ENCODE results near the gene LPIN1. TPM values are rescaled to one million over a fixed set of nuclear protein-coding genes. Genes with fewer than 3 reads are reported as not detected.
"Not testable (repeated sequence)": the region's sequence is repeated elsewhere in the genome, so short reads cannot be mapped to it uniquely, and the experiment has no call there.

Gene LPIN1
- total RNA-seq, 1 experiment from 2014 or later = 4.4 TPM

DNA sequence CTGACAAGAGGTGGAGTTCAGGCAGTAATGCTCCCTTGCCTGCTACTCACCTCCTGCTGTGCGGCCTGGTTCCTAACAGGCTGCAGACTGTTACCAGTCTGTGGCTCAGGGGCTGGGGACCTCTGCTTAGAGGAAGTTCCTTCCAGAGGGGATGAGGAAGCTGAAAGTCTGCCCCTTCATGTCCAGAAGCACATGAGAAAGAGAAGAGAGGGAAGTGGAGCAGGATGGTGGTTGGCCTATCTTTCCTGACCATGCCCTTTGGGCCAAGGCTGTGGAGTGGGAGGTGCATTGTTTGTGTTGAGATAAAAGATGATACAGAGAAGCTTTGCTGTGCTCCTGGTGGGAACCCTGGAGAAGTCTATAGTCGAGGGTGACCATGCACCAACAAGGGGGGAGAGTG is 112.5 kb downstream of the LPIN1 start:
- no peak overlapping the region; a peak in 1 of 7 replicates for H3K27ac Mint-ChIP-seq
- no CpG with 5 or more reads among the region's 2 CpGs for WGBS (ENCODE audit: extremely low coverage, insufficient read length, low lambda C conversion rate)
- H3K27me3 Mint-ChIP-seq (ENCODE audit: low read depth) = peaks cover 8% of the 10 kb centered on the region

GRCh38 chr2:11859975-11860374 is 113.5 kb downstream of the LPIN1 start:
- not testable (repeated sequence) for H3K4me2 ChIP-seq (ENCODE audit: insufficient read depth, insufficient read length, low read length); H3K27ac ChIP-seq (ENCODE audit: insufficient read length, low read depth, low read length); H2BK120ac ChIP-seq (ENCODE audit: low read depth, low read length, poor library complexity, severe bottlenecking); H3T11ph ChIP-seq (ENCODE audit: low read length); H4K91ac ChIP-seq (ENCODE audit: insufficient read length, low read depth, low read length); H2BK12ac ChIP-seq (ENCODE audit: insufficient read length, low read depth, low read length); H3K18ac ChIP-seq (ENCODE audit: insufficient read length, low read depth, low read length); H3K14ac ChIP-seq (ENCODE audit: insufficient read depth, low read length); H3K27me3 Mint-ChIP-seq (ENCODE audit: low read depth); H4K8ac ChIP-seq (replicated peaks; ENCODE audit: insufficient read length, low read depth, low read length); H3K27me3 ChIP-seq (ENCODE audit: insufficient read depth, low read length); H2BK15ac ChIP-seq (ENCODE audit: low read depth, low read length); H2AFZ ChIP-seq (ENCODE audit: low read length); H3K23me2 ChIP-seq (ENCODE audit: insufficient read length, low read depth, low read length, poor library complexity, severe bottlenecking); H3K79me1 ChIP-seq (ENCODE audit: insufficient read depth, low read depth, low read length, poor library complexity, severe bottlenecking); H3K79me2 ChIP-seq (ENCODE audit: insufficient read depth, low read length); H3K56ac ChIP-seq (ENCODE audit: insufficient read length, low read depth, low read length); H3K23ac ChIP-seq (ENCODE audit: insufficient read length, low read depth, low read length); H3K27ac Mint-ChIP-seq; H2BK20ac ChIP-seq (ENCODE audit: low read depth, low read length, poor library complexity, severe bottlenecking); H4K20me1 ChIP-seq (ENCODE audit: control insufficient read depth, insufficient read depth, insufficient read length); DNase-seq; H2AK5ac ChIP-seq (ENCODE audit: insufficient read length, low read length); H3K4me1 ChIP-seq (ENCODE audit: insufficient read depth, low read length); H2BK5ac ChIP-seq (ENCODE audit: insufficient read length, low read length); H3K9ac ChIP-seq (ENCODE audit: extremely low read depth, insufficient read length, low read length); H3K4ac ChIP-seq (ENCODE audit: low read depth, low read length); H3K4me3 Mint-ChIP-seq; H4K5ac ChIP-seq (ENCODE audit: insufficient read length, low read depth, low read length)
- Mint-ChIP-seq H3K4me1 (peaks cover 10 to 13% of the 10 kb centered on the region in 2 experiments), H3K36me3 (ENCODE audit: insufficient read depth in 1 of 3, low read depth in 3 of 3) (peaks cover 24 to 37% (median 30%) of the 10 kb centered on the region in 3 experiments), H3K9me3 (peaks cover 38 to 52% of the 10 kb centered on the region in 2 experiments)
- peaks cover 26% of the 10 kb centered on the region for H3K9me3 ChIP-seq (ENCODE audit: control insufficient read depth, low read depth, low read length)
- no CpG with 5 or more reads among the region's 3 CpGs for WGBS (ENCODE audit: extremely low coverage, insufficient read length, low lambda C conversion rate)

More for the DNA sequence above, 112.5 kb downstream of the LPIN1 start:
- no peak overlapping the region for H3K9ac ChIP-seq (ENCODE audit: extremely low read depth, insufficient read length, low read length)
- H2AFZ ChIP-seq (ENCODE audit: low read length) = no peak overlapping the region
- Mint-ChIP-seq H3K36me3 (ENCODE audit: insufficient read depth in 1 of 3, low read depth in 3 of 3) (peaks cover 24 to 37% (median 30%) of the 10 kb centered on the region in 3 experiments), H3K4me3 (no peak overlapping the region), H3K9me3 (peaks cover 38 to 52% of the 10 kb centered on the region in 2 experiments), H3K4me1 (peaks cover 6% of the 10 kb centered on the region in 2 experiments)
- H2BK120ac ChIP-seq (ENCODE audit: low read depth, low read length, poor library complexity, severe bottlenecking) = no peak overlapping the region
- H3K14ac ChIP-seq (ENCODE audit: insufficient read depth, low read length) = no peak overlapping the region
- H3K4me2 ChIP-seq (ENCODE audit: insufficient read depth, insufficient read length, low read length) = no peak overlapping the region
- no peak for DNase-seq
- no peak overlapping the region for H3T11ph ChIP-seq (ENCODE audit: low read length)
- no peak overlapping the region for H3K27ac ChIP-seq (ENCODE audit: insufficient read length, low read depth, low read length)
- H3K23ac ChIP-seq (ENCODE audit: insufficient read length, low read depth, low read length) = no peak overlapping the region
- peaks cover 26% of the 10 kb centered on the region for H3K9me3 ChIP-seq (ENCODE audit: control insufficient read depth, low read depth, low read length)
- no peak overlapping the region for H3K56ac ChIP-seq (ENCODE audit: insufficient read length, low read depth, low read length)
- H3K79me1 ChIP-seq (ENCODE audit: insufficient read depth, low read depth, low read length, poor library complexity, severe bottlenecking) = no peaks in the 10 kb centered on the region
- no peak overlapping the region for H4K8ac ChIP-seq (replicated peaks; ENCODE audit: insufficient read length, low read depth, low read length)
- no peaks in the 10 kb centered on the region for H3K4me1 ChIP-seq (ENCODE audit: insufficient read depth, low read length)
- no peak overlapping the region for H2BK5ac ChIP-seq (ENCODE audit: insufficient read length, low read length)
- H3K27me3 ChIP-seq (ENCODE audit: insufficient read depth, low read length) = no peaks in the 10 kb centered on the region
- no peak overlapping the region for H3K18ac ChIP-seq (ENCODE audit: insufficient read length, low read depth, low read length)
- H3K23me2 ChIP-seq (ENCODE audit: insufficient read length, low read depth, low read length, poor library complexity, severe bottlenecking) = no peaks in the 10 kb centered on the region
- H3K4ac ChIP-seq (ENCODE audit: low read depth, low read length) = no peak overlapping the region
- H4K91ac ChIP-seq (ENCODE audit: insufficient read length, low read depth, low read length) = no peak overlapping the region
- no peak overlapping the region for H2BK15ac ChIP-seq (ENCODE audit: low read depth, low read length)
- H2BK20ac ChIP-seq (ENCODE audit: low read depth, low read length, poor library complexity, severe bottlenecking) = no peak overlapping the region
- no peaks in the 10 kb centered on the region for H3K79me2 ChIP-seq (ENCODE audit: insufficient read depth, low read length)
- no peak overlapping the region for H4K5ac ChIP-seq (ENCODE audit: insufficient read length, low read depth, low read length)
- H2BK12ac ChIP-seq (ENCODE audit: insufficient read length, low read depth, low read length) = no peak overlapping the region
- H2AK5ac ChIP-seq (ENCODE audit: insufficient read length, low read length) = no peak overlapping the region
- TF ChIP-seq CTCF (conservative IDR thresholded peaks at IDR 0.05) = no peak
- H4K20me1 ChIP-seq (ENCODE audit: control insufficient read depth, insufficient read depth, insufficient read length) = no peaks in the 10 kb centered on the region

All from H9 (cell line).